ENCODE measurements around the gene NPAS3.

Gene NPAS3

GRCh38 chr14:33794791-33795305, 856.2 kb downstream of the NPAS3 start:
- no peaks in the 10 kb centered on the region for H3K36me3 ChIP-seq (ENCODE audit: insufficient read depth)
- no peaks in the 10 kb centered on the region for H4K20me1 ChIP-seq (ENCODE audit: insufficient read depth)
- H3K4me2 ChIP-seq, result no peak overlapping the region
- H3K79me2 ChIP-seq (ENCODE audit: insufficient read depth, low read depth), result no peaks in the 10 kb centered on the region
- TF ChIP-seq CTCF (conservative IDR thresholded peaks at IDR 0.05; ENCODE audit: low read depth, low read length), result no peak
- peaks cover 4% of the 10 kb centered on the region for H3K4me1 ChIP-seq (ENCODE audit: low read depth, poor library complexity, severe bottlenecking)
- no peak overlapping the region for H2AFZ ChIP-seq (ENCODE audit: low read depth)
- H3K27me3 ChIP-seq (ENCODE audit: insufficient read depth, low read depth), result no peaks in the 10 kb centered on the region
- no peak overlapping the region for H3K4me3 ChIP-seq (IDR thresholded peaks at IDR 0.05; ENCODE audit: insufficient read depth, low read depth, low read length)
- no peak overlapping the region for H3K27ac ChIP-seq
- H3K9ac ChIP-seq, result no peak overlapping the region

- Histone ChIP-seq H3K36me3 (ENCODE audit: insufficient read depth) (no peaks in the 10 kb centered on the region), H3K4me1 (ENCODE audit: low read depth, poor library complexity, severe bottlenecking) (peaks cover 4% of the 10 kb centered on the region), H3K27ac (no peak overlapping the region), H2AFZ (ENCODE audit: low read depth) (no peak overlapping the region), H3K4me2 (no peak overlapping the region), H4K20me1 (ENCODE audit: insufficient read depth) (no peaks in the 10 kb centered on the region), H3K4me3 (IDR thresholded peaks at IDR 0.05; ENCODE audit: insufficient read depth, low read depth, low read length) (no peak overlapping the region), H3K27me3 (ENCODE audit: insufficient read depth, low read depth) (no peaks in the 10 kb centered on the region), H3K9ac (no peak overlapping the region), H3K79me2 (ENCODE audit: insufficient read depth, low read depth) (no peaks in the 10 kb centered on the region)
- no peak for TF ChIP-seq CTCF (conservative IDR thresholded peaks at IDR 0.05; ENCODE audit: low read depth, low read length)
Observed at GRCh38 chr14:33796356-33796755, 857.7 kb downstream of the NPAS3 start.

GRCh38 chr14:33799705-33800570, 861.3 kb downstream of the NPAS3 start:
- Histone ChIP-seq H3K4me2 (no peak overlapping the region), H3K79me2 (ENCODE audit: insufficient read depth, low read depth) (no peaks in the 10 kb centered on the region), H3K9ac (no peak overlapping the region), H2AFZ (ENCODE audit: low read depth) (no peak overlapping the region), H4K20me1 (ENCODE audit: insufficient read depth) (no peaks in the 10 kb centered on the region), H3K27ac (no peak overlapping the region), H3K4me1 (ENCODE audit: low read depth, poor library complexity, severe bottlenecking) (no peaks in the 10 kb centered on the region), H3K4me3 (IDR thresholded peaks at IDR 0.05; ENCODE audit: insufficient read depth, low read depth, low read length) (no peak overlapping the region), H3K36me3 (ENCODE audit: insufficient read depth) (no peaks in the 10 kb centered on the region), H3K27me3 (ENCODE audit: insufficient read depth, low read depth) (no peaks in the 10 kb centered on the region)
- no peak for TF ChIP-seq CTCF (conservative IDR thresholded peaks at IDR 0.05; ENCODE audit: low read depth, low read length)

- H3K79me2 ChIP-seq (ENCODE audit: insufficient read depth, low read depth), result no peaks in the 10 kb centered on the region
- H3K36me3 ChIP-seq (ENCODE audit: insufficient read depth), result no peaks in the 10 kb centered on the region
- H3K4me2 ChIP-seq, result no peak overlapping the region
- no peak overlapping the region for H3K4me3 ChIP-seq (IDR thresholded peaks at IDR 0.05; ENCODE audit: insufficient read depth, low read depth, low read length)
- H3K4me1 ChIP-seq (ENCODE audit: low read depth, poor library complexity, severe bottlenecking), result no peaks in the 10 kb centered on the region
- H2AFZ ChIP-seq (ENCODE audit: low read depth), result no peak overlapping the region
- no peaks in the 10 kb centered on the region for H4K20me1 ChIP-seq (ENCODE audit: insufficient read depth)
- no peak for TF ChIP-seq CTCF (conservative IDR thresholded peaks at IDR 0.05; ENCODE audit: low read depth, low read length)
- H3K27ac ChIP-seq, result no peak overlapping the region
- H3K27me3 ChIP-seq (ENCODE audit: insufficient read depth, low read depth), result no peaks in the 10 kb centered on the region
- H3K9ac ChIP-seq, result no peak overlapping the region
Observed at GRCh38 chr14:33800735-33801163, 862.1 kb downstream of the NPAS3 start.
